WTC11 (cell line): ENCODE results near the gene EVA1A. TPM values are rescaled to one million over a fixed set of nuclear protein-coding genes. Genes with fewer than 3 reads are reported as not detected.
A peak's percentile ranks its signal among the peaks of the same experiment; 100 is the strongest.

Source experiments
- ATAC-seq: fragments of 200-7000 bp; cut with Tn5 transposase; 2 replicates; pipeline ENCODE4 v1.10.0; 2021; ENCODE audit warnings: mild to moderate bottlenecking, moderate library complexity
- CTCF ChIA-PET: fragments of 300-600 bp; sonication (Branson Sonifier 250); formaldehyde crosslinking; loops from one replicate; lab custom pipeline; 2021; ENCODE audit warnings: antibody characterized with exemption; lab: Charles Lee
- POLR2A ChIA-PET: fragments of 350-600 bp; sonication (Branson Sonifier 250); formaldehyde crosslinking; loops from one replicate; lab custom pipeline; 2021; ENCODE audit warnings: antibody characterized with exemption; lab: Charles Lee
- DNase-seq: peaks from one replicate; pipeline ENCODE4 v3.0.0; 2021; ENCODE audit warnings: low spot score
- H3K27ac Mint-ChIP-seq: 2 replicates; pipeline ENCODE4 v1.8.0; 2021; ENCODE audit warnings: mixed read lengths
- H3K27me3 Mint-ChIP-seq: 2 replicates; pipeline ENCODE4 v1.8.0; 2021; ENCODE audit warnings: low read depth, mild to moderate bottlenecking, moderate library complexity, mixed read lengths
- H3K36me3 Mint-ChIP-seq: 2 replicates; pipeline ENCODE4 v1.8.0; 2021; ENCODE audit warnings: mixed read lengths
- H3K4me1 Mint-ChIP-seq: 2 replicates; pipeline ENCODE4 v1.8.0; 2022; ENCODE audit warnings: mixed read lengths
- H3K4me3 Mint-ChIP-seq: 2 replicates; pipeline ENCODE4 v1.8.0; 2021; ENCODE audit warnings: mild to moderate bottlenecking, moderate library complexity, mixed read lengths
- H3K9me3 Mint-ChIP-seq: 2 replicates; pipeline ENCODE4 v1.8.0; 2021; ENCODE audit warnings: mixed read lengths
- ARID4B ChIP-seq: sonication (generic); formaldehyde crosslinking; IDR thresholded peaks from 2 replicates; pipeline ENCODE4 v1.8.0; 2023; ENCODE audit warnings: missing genetic modification reagents, mild to moderate bottlenecking, borderline replicate concordance
- EMX1 ChIP-seq: fragments of 250-450 bp; sonication (Bioruptor Pico); IDR thresholded peaks from 2 replicates; pipeline ENCODE4 v1.8.0; 2021; ENCODE audit warnings: mild to moderate bottlenecking
- ETV6 ChIP-seq: sonication (generic); formaldehyde crosslinking; IDR thresholded peaks from 2 replicates; pipeline ENCODE4 v1.8.1; 2022; ENCODE audit warnings: mild to moderate bottlenecking, missing genetic modification reagents
- GABPB1 ChIP-seq: sonication (generic); formaldehyde crosslinking; IDR thresholded peaks from 2 replicates; pipeline ENCODE4 v1.8.1; 2023; ENCODE audit warnings: mild to moderate bottlenecking, missing genetic modification reagents
- HMGXB4 ChIP-seq: sonication (generic); formaldehyde crosslinking; IDR thresholded peaks from 2 replicates; pipeline ENCODE4 v1.8.1; 2023; ENCODE audit warnings: mild to moderate bottlenecking, moderate library complexity, missing genetic modification reagents
- IRF1 ChIP-seq: sonication (generic); formaldehyde crosslinking; IDR thresholded peaks from 2 replicates; pipeline ENCODE4 v1.8.0; 2023; ENCODE audit warnings: missing genetic modification reagents
- JAZF1 ChIP-seq: fragments of 250-450 bp; sonication (Bioruptor Pico); IDR thresholded peaks from 2 replicates; pipeline ENCODE4 v1.9.0; 2021; ENCODE audit warnings: moderate library complexity, mild to moderate bottlenecking, inconsistent platforms
- KAT7 ChIP-seq: sonication (generic); formaldehyde crosslinking; IDR thresholded peaks from 2 replicates; pipeline ENCODE4 v1.8.1; 2023; ENCODE audit warnings: missing genetic modification reagents, mild to moderate bottlenecking, borderline replicate concordance
- MAX ChIP-seq: sonication (generic); formaldehyde crosslinking; IDR thresholded peaks from 2 replicates; pipeline ENCODE4 v1.8.0; 2022; ENCODE audit warnings: mild to moderate bottlenecking, missing genetic modification reagents
- PRRX2 ChIP-seq: fragments of 250-450 bp; sonication (Bioruptor Pico); IDR thresholded peaks from 2 replicates; pipeline ENCODE4 v1.8.0; 2021; ENCODE audit warnings: mild to moderate bottlenecking
- STAT6 ChIP-seq: sonication (generic); formaldehyde crosslinking; conservative IDR thresholded peaks from 2 replicates; pipeline ENCODE4 v1.8.1; 2023; ENCODE audit warnings: mild to moderate bottlenecking, low read depth, missing genetic modification reagents, moderate library complexity
- TEAD1 ChIP-seq: sonication (generic); formaldehyde crosslinking; IDR thresholded peaks from 2 replicates; pipeline ENCODE4 v1.8.0; 2022; ENCODE audit warnings: mild to moderate bottlenecking, missing genetic modification reagents
- ZBTB21 ChIP-seq: sonication (generic); formaldehyde crosslinking; IDR thresholded peaks from 2 replicates; pipeline ENCODE4 v1.8.1; 2023; ENCODE audit warnings: mild to moderate bottlenecking, missing genetic modification reagents, borderline replicate concordance
- ZBTB43 ChIP-seq: sonication (generic); formaldehyde crosslinking; IDR thresholded peaks from 2 replicates; pipeline ENCODE4 v1.8.1; 2023; ENCODE audit warnings: mild to moderate bottlenecking, missing genetic modification reagents
- ZMAT4 ChIP-seq: fragments of 250-450 bp; sonication (Bioruptor Pico); IDR thresholded peaks from 2 replicates; pipeline ENCODE4 v1.9.0; 2021; ENCODE audit warnings: mild to moderate bottlenecking
- ZNF396 ChIP-seq: fragments of 250-450 bp; sonication (Bioruptor Pico); IDR thresholded peaks from 2 replicates; pipeline ENCODE4 v1.8.0; 2021; ENCODE audit warnings: mild to moderate bottlenecking, moderate library complexity, borderline replicate concordance
- total RNA-seq: library from RNA; stranded (reverse); gene quantifications from 3 replicates; pipeline ENCODE4 v1.2.3, GENCODE V29; 2021

EVA1A gene
- total RNA-seq, 1 experiment from 2014 or later = 4.1 TPM

GRCh38 chr2:75560022-75560767, 544 bp downstream of the EVA1A start:
- no peaks in the 10 kb centered on the region for H3K36me3 Mint-ChIP-seq
- ATAC-seq = peak; percentile 66
- peaks cover 42% of the 10 kb centered on the region for H3K4me1 Mint-ChIP-seq
- no peaks in the 10 kb centered on the region for H3K9me3 Mint-ChIP-seq
- POLR2A ChIA-PET = interaction anchor here (1.3 kb wide), 1 partner anchor 13 kb away, joined by 5 read pairs; no protein-coding TSS in a partner anchor
- H3K27me3 Mint-ChIP-seq = peaks cover 29% of the 10 kb centered on the region
- DNase-seq = peak; percentile 55
- peak overlapping the region; percentile 48; the same call in 1 of the 2 replicates for H3K27ac Mint-ChIP-seq
- H3K4me3 Mint-ChIP-seq = peak overlapping the region; percentile 97
- TF ChIP-seq IRF1 (CRISPR knock-in tag) = no peak
- TF ChIP-seq STAT6 (CRISPR knock-in tag) = no peak
- peak; percentile 17; the same call in 1 of the 2 replicates for TF ChIP-seq GABPB1 (CRISPR knock-in tag)
- no peak for TF ChIP-seq EMX1 (CRISPR knock-in tag)
- TF ChIP-seq HMGXB4 = peak; percentile 80
- 0 out of 2 replicates have a peak, but pooled peaks have one; percentile 8 for TF ChIP-seq ETV6 (CRISPR knock-in tag)
- TF ChIP-seq MAX (CRISPR knock-in tag) = 0 out of 2 replicates have a peak, but pooled peaks have one; percentile 27
- CTCF ChIA-PET = interaction anchor here (0.6 to 2.9 kb wide), 10 partner anchors 9 to 634 kb away, joined by 3 to 22 read pairs (median 6); no protein-coding TSS in a partner anchor

GRCh38 chr2:75559680-75560021, 1.1 kb downstream of the EVA1A start:
- H3K36me3 Mint-ChIP-seq = no peaks in the 10 kb centered on the region
- peaks cover 48% of the 10 kb centered on the region for H3K4me1 Mint-ChIP-seq
- H3K4me3 Mint-ChIP-seq = peak overlapping the region; percentile 97
- no peaks in the 10 kb centered on the region for H3K9me3 Mint-ChIP-seq
- ATAC-seq = peak; percentile 2; the same call in 1 of the 2 replicates
- TF ChIP-seq MAX (CRISPR knock-in tag) = no peak
- TF ChIP-seq, all 79 proteins: peak for 0
- DNase-seq = no peak
- ChIA-PET CTCF (interaction anchor here (0.6 to 2.9 kb wide), 3 partner anchors 46 to 54 kb away, joined by 3 to 22 read pairs (median 8); no protein-coding TSS in a partner anchor), POLR2A (no interaction called here)
- H3K27ac Mint-ChIP-seq = no peak overlapping the region
- H3K27me3 Mint-ChIP-seq = peaks cover 29% of the 10 kb centered on the region

- H3K27ac Mint-ChIP-seq = no peak overlapping the region
- H3K4me1 Mint-ChIP-seq = peaks cover 54% of the 10 kb centered on the region
- ChIA-PET CTCF (interaction anchor here (1.7 kb wide), 1 partner anchor 47 kb away, joined by 8 read pairs; no protein-coding TSS in a partner anchor), POLR2A (no interaction called here)
- no peaks in the 10 kb centered on the region for H3K36me3 Mint-ChIP-seq
- peaks cover 29% of the 10 kb centered on the region for H3K27me3 Mint-ChIP-seq
- H3K9me3 Mint-ChIP-seq = no peaks in the 10 kb centered on the region
- H3K4me3 Mint-ChIP-seq = peak overlapping the region; percentile 36
- no peak for DNase-seq
- no peak for ATAC-seq
- TF ChIP-seq ZNF396 (CRISPR knock-in tag) = no peak
- TF ChIP-seq PRRX2 = no peak
- TF ChIP-seq KAT7 (CRISPR knock-in tag) = no peak
- TF ChIP-seq ZBTB43 (CRISPR knock-in tag) = no peak
- no peak for TF ChIP-seq TEAD1
- no peak for TF ChIP-seq ARID4B (CRISPR knock-in tag)
- TF ChIP-seq JAZF1 (CRISPR knock-in tag) = no peak
- TF ChIP-seq ZMAT4 = no peak
- no peak for TF ChIP-seq ZBTB21 (CRISPR knock-in tag)
These were observed 1.7 kb downstream of the EVA1A start for GRCh38 chr2:75558786-75559679.
